K562 (cell line): ENCODE results near the gene HMBS. TPM values are rescaled to one million over a fixed set of nuclear protein-coding genes. Genes with fewer than 3 reads are reported as not detected.

Experiments
- ATF7 ChIP-seq: fragments of 450-650 bp; IDR thresholded peaks from 2 replicates; pipeline ENCODE4 v1.7.1; 2014; ENCODE audit warnings: mild to moderate bottlenecking, moderate library complexity
- CTBP1 ChIP-seq: fragments of 450-650 bp; IDR thresholded peaks from 2 replicates; pipeline ENCODE4 v1.6.1; 2016; ENCODE audit warnings: borderline replicate concordance
- DPF2 ChIP-seq: fragments of 450-650 bp; IDR thresholded peaks from 2 replicates; pipeline ENCODE4 v1.6.1; 2016
- E2F1 ChIP-seq: sonication (generic); formaldehyde crosslinking; IDR thresholded peaks from 2 replicates; pipeline ENCODE4 v1.8.1; 2023; ENCODE audit warnings: mild to moderate bottlenecking, missing genetic modification reagents, moderate library complexity
- FOSL1 ChIP-seq: fragments of 200-800 bp; sonication (Bioruptor generic); conservative IDR thresholded peaks from 2 replicates; pipeline ENCODE4 v1.6.1; 2016; ENCODE audit warnings: missing genetic modification characterization, missing compliant biosample characterization
- FOXK2 ChIP-seq, 2 experiments: fragments of 450-650 bp; IDR thresholded peaks in 1 of 2; conservative IDR thresholded peaks in 1 of 2; 2 replicates each; pipeline ENCODE4 v1.6.1; 2016; ENCODE audit warnings: low read depth in 2 of 2, mild to moderate bottlenecking in 1 of 2
- HDAC2 ChIP-seq: fragments of 450-650 bp; IDR thresholded peaks from 2 replicates; pipeline ENCODE4 v1.6.1; 2016; ENCODE audit warnings: mild to moderate bottlenecking
- LEF1 ChIP-seq: fragments of 450-650 bp; IDR thresholded peaks from 2 replicates; pipeline ENCODE4 v1.6.1; 2016; ENCODE audit warnings: mild to moderate bottlenecking
- MYC ChIP-seq, 2 experiments: fragments of 250-450 bp in 1 of 2; sonication (Bioruptor Pico) in 1 of 2; IDR thresholded peaks; 2 replicates each; pipeline versions ENCODE4 v1.5.1 to v1.6.1; 2012 to 2021; ENCODE audit warnings: low read depth in 2 of 2, borderline replicate concordance in 1 of 2, improper control_type of control experiment in 1 of 2, low read length in 1 of 2, mild to moderate bottlenecking in 1 of 2, moderate library complexity in 1 of 2
- MYNN ChIP-seq, 2 experiments: sonication (generic); formaldehyde crosslinking in 1 of 2; IDR thresholded peaks; 2 replicates each; pipeline versions ENCODE4 v1.5.0 to v1.6.1; 2016 to 2020; ENCODE audit warnings: antibody characterized with exemption in 1 of 2, missing genetic modification reagents in 1 of 2
- PHF20 ChIP-seq: fragments of 450-650 bp; IDR thresholded peaks from 2 replicates; pipeline ENCODE4 v1.6.1; 2018; ENCODE audit not compliant: partially characterized antibody
- RNF2 ChIP-seq: sonication (generic); IDR thresholded peaks from 2 replicates; pipeline ENCODE4 v1.6.1; 2016
- SAP30 ChIP-seq: fragments of 200-600 bp; sonication (generic); IDR thresholded peaks from 2 replicates; pipeline ENCODE4 v1.6.1; 2012; ENCODE audit warnings: borderline replicate concordance, low read depth, mild to moderate bottlenecking, moderate library complexity, low read length, control low read depth, inconsistent platforms; ENCODE audit not compliant: insufficient read depth, poor library complexity, severe bottlenecking
- XRCC5 ChIP-seq: fragments of 200-400 bp; formaldehyde crosslinking; IDR thresholded peaks from 2 replicates; pipeline ENCODE4 v1.6.1; 2017; ENCODE audit warnings: low read depth, mild to moderate bottlenecking, low read length
- ZBTB7A ChIP-seq: IDR thresholded peaks from 2 replicates; pipeline ENCODE4 v1.6.1; 2011; ENCODE audit warnings: low read depth, mild to moderate bottlenecking, low read length, moderate library complexity, borderline replicate concordance; ENCODE audit not compliant: control insufficient read depth
- ZNF134 ChIP-seq: fragments of 250-450 bp; sonication (Bioruptor Pico); conservative IDR thresholded peaks from 2 replicates; pipeline ENCODE4 v1.4.0; 2020
- polyA plus RNA-seq, 8 experiments: library from polyadenylated mRNA; depleted of rRNA in 4 of 8; stranded (reverse) in 5 of 8; unstranded in 3 of 8; fragments of >200 nt; fragmentation: Nextera tagmentation in 2 of 8; fragmentation: Illumina TruSeq in 1 of 8; extraction: Ambion mirVana in 2 of 8; extraction: Trizol in 1 of 8; gene quantifications; 2 replicates each; pipeline versions ENCODE4 v1.2.1 to v1.2.3, GENCODE V29; 2011 to 2014; ENCODE audit warnings: inconsistent platforms in 1 of 8, missing spikeins in 1 of 8
- total RNA-seq, 7 experiments: library from RNA; depleted of rRNA in 6 of 7; stranded (reverse); fragments of >200 nt in 6 of 7; fragmentation: Illumina TruSeq in 2 of 7; extraction: Trizol in 2 of 7; gene quantifications; 2 replicates each; pipeline versions ENCODE4 v1.2.1 to v1.2.3, GENCODE V29; 2011 to 2021; ENCODE audit warnings: low replicate concordance in 1 of 7
- TF ChIP-seq, protein P1 (sequence below): IDR thresholded peaks from 2 replicates; pipeline ENCODE4 v1.6.1; 2014; ENCODE audit warnings: antibody characterized with exemption
- TF ChIP-seq, protein P2 (sequence below), 2 experiments: IDR thresholded peaks in 1 of 2; conservative IDR thresholded peaks in 1 of 2; 2 replicates each; pipeline ENCODE4 v1.6.1; 2016; ENCODE audit warnings: low read depth in 2 of 2, mild to moderate bottlenecking in 1 of 2, missing compliant biosample characterization in 1 of 2, missing genetic modification characterization in 1 of 2, moderate library complexity in 1 of 2
- TF ChIP-seq, protein P3 (sequence below): fragments of 450-650 bp; formaldehyde crosslinking; IDR thresholded peaks from 2 replicates; pipeline ENCODE4 v1.4.0; 2022; ENCODE audit warnings: mild to moderate bottlenecking, moderate library complexity

HMBS gene
- total and polyA plus RNA-seq, 9 of the 15 experiments (the other 6 are each of a cell fraction or from before 2014, with no cell fraction given), result 56.9 to 385 (median 286) TPM

GRCh38 chr11:119106564-119107537, 22.2 kb downstream of the HMBS start, which contains the start of gene C2CD2L (continued):
- TF ChIP-seq E2F1 (CRISPR knock-in tag) (peak; percentile 68; the same call in 1 of the 2 replicates), MYC (IDR thresholded peaks at IDR 0.05; ENCODE audit: low read depth, low read length) (peak; percentile 77; the same call in 1 of the 2 replicates), MYC (CRISPR knock-in tag; IDR thresholded peaks at IDR 0.05; ENCODE audit: borderline replicate concordance, low read depth) (no peak), DPF2 (peak; percentile 85), LEF1 (peak; percentile 77), ZBTB7A (peak; percentile 80; the same call in 1 of the 2 replicates), CTBP1 (peak; percentile 79; the same call in 1 of the 2 replicates), SAP30 (peak; percentile 12), RNF2 (peak; percentile 48; the same call in 1 of the 2 replicates), ZNF134 (no peak), FOXK2 (conservative IDR thresholded peaks at IDR 0.05 in 1 of 2, IDR thresholded peaks at IDR 0.05 in 1 of 2; ENCODE audit: low read depth in 2 of 2) (peak; percentile 68 to 76; a peak in 3 of 4 replicates), HDAC2 (peak; percentile 81), MYNN (IDR thresholded peaks at IDR 0.05) (no peak), MYNN (CRISPR knock-in tag; IDR thresholded peaks at IDR 0.05) (no peak), ATF7 (peak; percentile 84), FOSL1 (0 out of 2 replicates have a peak, but pooled peaks have one; percentile 27), XRCC5 (0 out of 2 replicates have a peak, but pooled peaks have one; percentile 29), PHF20 (peak; percentile 73)
- TF ChIP-seq, protein P1, sequence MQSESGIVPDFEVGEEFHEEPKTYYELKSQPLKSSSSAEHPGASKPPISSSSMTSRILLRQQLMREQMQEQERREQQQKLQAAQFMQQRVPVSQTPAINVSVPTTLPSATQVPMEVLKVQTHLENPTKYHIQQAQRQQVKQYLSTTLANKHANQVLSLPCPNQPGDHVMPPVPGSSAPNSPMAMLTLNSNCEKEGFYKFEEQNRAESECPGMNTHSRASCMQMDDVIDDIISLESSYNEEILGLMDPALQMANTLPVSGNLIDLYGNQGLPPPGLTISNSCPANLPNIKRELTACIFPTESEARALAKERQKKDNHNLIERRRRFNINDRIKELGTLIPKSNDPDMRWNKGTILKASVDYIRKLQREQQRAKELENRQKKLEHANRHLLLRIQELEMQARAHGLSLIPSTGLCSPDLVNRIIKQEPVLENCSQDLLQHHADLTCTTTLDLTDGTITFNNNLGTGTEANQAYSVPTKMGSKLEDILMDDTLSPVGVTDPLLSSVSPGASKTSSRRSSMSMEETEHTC, result 0 out of 2 replicates have a peak, but pooled peaks have one; percentile 29
- TF ChIP-seq, protein P2, sequence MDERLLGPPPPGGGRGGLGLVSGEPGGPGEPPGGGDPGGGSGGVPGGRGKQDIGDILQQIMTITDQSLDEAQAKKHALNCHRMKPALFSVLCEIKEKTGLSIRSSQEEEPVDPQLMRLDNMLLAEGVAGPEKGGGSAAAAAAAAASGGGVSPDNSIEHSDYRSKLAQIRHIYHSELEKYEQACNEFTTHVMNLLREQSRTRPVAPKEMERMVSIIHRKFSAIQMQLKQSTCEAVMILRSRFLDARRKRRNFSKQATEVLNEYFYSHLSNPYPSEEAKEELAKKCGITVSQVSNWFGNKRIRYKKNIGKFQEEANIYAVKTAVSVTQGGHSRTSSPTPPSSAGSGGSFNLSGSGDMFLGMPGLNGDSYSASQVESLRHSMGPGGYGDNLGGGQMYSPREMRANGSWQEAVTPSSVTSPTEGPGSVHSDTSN (CRISPR knock-in tag; IDR thresholded peaks at IDR 0.05; ENCODE audit: low read depth), result no peak
- TF ChIP-seq, protein P2 (tag; conservative IDR thresholded peaks at IDR 0.05; ENCODE audit: low read depth), result peak; percentile 47; the same call in 1 of the 2 replicates
- TF ChIP-seq, protein P3, sequence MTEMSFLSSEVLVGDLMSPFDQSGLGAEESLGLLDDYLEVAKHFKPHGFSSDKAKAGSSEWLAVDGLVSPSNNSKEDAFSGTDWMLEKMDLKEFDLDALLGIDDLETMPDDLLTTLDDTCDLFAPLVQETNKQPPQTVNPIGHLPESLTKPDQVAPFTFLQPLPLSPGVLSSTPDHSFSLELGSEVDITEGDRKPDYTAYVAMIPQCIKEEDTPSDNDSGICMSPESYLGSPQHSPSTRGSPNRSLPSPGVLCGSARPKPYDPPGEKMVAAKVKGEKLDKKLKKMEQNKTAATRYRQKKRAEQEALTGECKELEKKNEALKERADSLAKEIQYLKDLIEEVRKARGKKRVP (CRISPR knock-in tag), result peak; percentile 50; the same call in 1 of the 2 replicates
